HCT116 (cell line): ENCODE results near the gene CALML4. TPM values are rescaled to one million over a fixed set of nuclear protein-coding genes. Genes with fewer than 3 reads are reported as not detected.

Source experiments
- ATAC-seq: fragments of 200-7000 bp; cut with Tn5 transposase; 2 replicates; pipeline ENCODE4 v1.9.1; 2020; ENCODE audit warnings: mild to moderate bottlenecking, moderate library complexity
- BruUV-seq: library from RNA; stranded (reverse); fragments of 400-500 nt; replicated peaks from 2 replicates; lab custom pipeline; 2021; lab: Mats Ljungman, UMichigan
- CTCF ChIA-PET: fragments of 300-600 bp; sonication (Branson Sonifier 250); formaldehyde crosslinking; loops from one replicate; lab custom pipeline; 2021; ENCODE audit warnings: antibody characterized with exemption; lab: Charles Lee
- POLR2A ChIA-PET: fragments of 300-600, 350-600 bp; sonication (Branson Sonifier 250); formaldehyde crosslinking; loops from one replicate; lab custom pipeline; 2021; ENCODE audit warnings: antibody characterized with exemption; lab: Charles Lee
- RAD21 ChIA-PET, 2 experiments: fragments of 300-600 bp; sonication (Branson Sonifier 250); formaldehyde crosslinking; loops; one replicate each; lab custom pipeline; 2023; ENCODE audit warnings: low total read pairs in 2 of 2; ENCODE audit not compliant: uncharacterized antibody in 2 of 2, unreplicated experiment in 2 of 2, low non-redundant PET in 1 of 2; lab: Charles Lee
- DNase-seq: peaks from one replicate; pipeline ENCODE4 v3.0.0-alpha.2; 2010; ENCODE audit warnings: low read depth, low spot score
- H2AFZ ChIP-seq: fragments of 200-600 bp; shearing (Covaris generic), sonication (generic); 2 replicates; pipeline ENCODE4 v1.6.1; 2017; ENCODE audit warnings: low read depth, mixed run types, mixed read lengths, antibody characterized with exemption, low read length; ENCODE audit not compliant: poor library complexity, severe bottlenecking
- H3K27ac ChIP-seq: 2 replicates; pipeline ENCODE4 v1.5.1; 2012; ENCODE audit warnings: low read depth, low read length
- H3K27me3 ChIP-seq: fragments of 200-600 bp; sonication (generic); 2 replicates; pipeline ENCODE4 v1.6.1; 2016; ENCODE audit warnings: mixed run types, low read length, mixed read lengths; ENCODE audit not compliant: insufficient read depth
- H3K36me3 ChIP-seq, 2 experiments: fragments of 200-500 bp in 1 of 2; fragments of 200-600 bp in 1 of 2; sonication (Bioruptor generic) in 1 of 2; sonication (generic) in 1 of 2; 2 replicates each; pipeline versions ENCODE4 v1.5.1 to v1.6.1; 2014 to 2016; ENCODE audit warnings: low read length in 2 of 2, inconsistent platforms in 1 of 2, mixed read lengths in 1 of 2, mixed run types in 1 of 2; ENCODE audit not compliant: insufficient read depth in 2 of 2, control insufficient read depth in 1 of 2
- H3K4me1 ChIP-seq, 2 experiments: fragments of 200-600 bp in 1 of 2; sonication (generic) in 1 of 2; 2 replicates each; pipeline versions ENCODE4 v1.5.1 to v1.6.1; 2012 to 2017; ENCODE audit warnings: low read length in 2 of 2, inconsistent platforms in 1 of 2, mild to moderate bottlenecking in 1 of 2, mixed read lengths in 1 of 2, mixed run types in 1 of 2, moderate library complexity in 1 of 2; ENCODE audit not compliant: insufficient read depth in 2 of 2, control insufficient read depth in 1 of 2
- H3K4me2 ChIP-seq: fragments of 200-600 bp; sonication (generic); 2 replicates; pipeline ENCODE4 v1.6.1; 2017; ENCODE audit warnings: mixed run types, low read length, mixed read lengths
- H3K4me3 ChIP-seq, 2 experiments: fragments of 200-600 bp in 1 of 2; sonication (generic) in 1 of 2; replicated peaks in 1 of 2; 2 replicates each; pipeline ENCODE4 v1.5.1; 2011 to 2016; ENCODE audit warnings: low read length in 2 of 2, control low read depth in 1 of 2, low read depth in 1 of 2, mild to moderate bottlenecking in 1 of 2, mixed read lengths in 1 of 2, mixed run types in 1 of 2
- H3K79me2 ChIP-seq: fragments of 200-600 bp; sonication (generic); 2 replicates; pipeline ENCODE4 v1.6.1; 2017; ENCODE audit warnings: mild to moderate bottlenecking, mixed run types, low read length, moderate library complexity, mixed read lengths; ENCODE audit not compliant: insufficient read depth
- H3K9ac ChIP-seq: fragments of 200-600 bp; sonication (generic); 2 replicates; pipeline ENCODE4 v1.6.1; 2016; ENCODE audit warnings: low read length, mixed read lengths
- H3K9me2 ChIP-seq: fragments of 200-600 bp; sonication (generic), shearing (Covaris generic); 2 replicates; pipeline ENCODE4 v1.6.1; 2017; ENCODE audit warnings: mixed run types, mild to moderate bottlenecking, moderate library complexity; ENCODE audit not compliant: insufficient read depth
- H3K9me3 ChIP-seq, 2 experiments: fragments of 200-500 bp in 1 of 2; fragments of 200-600 bp in 1 of 2; sonication (Bioruptor generic) in 1 of 2; sonication (generic) in 1 of 2; 2 replicates each; pipeline ENCODE4 v1.6.1; 2014 to 2017; ENCODE audit warnings: low read length in 2 of 2, mixed read lengths in 2 of 2, inconsistent platforms in 1 of 2, low read depth in 1 of 2, mild to moderate bottlenecking in 1 of 2, mixed run types in 1 of 2, moderate library complexity in 1 of 2; ENCODE audit not compliant: control insufficient read depth in 1 of 2, insufficient read depth in 1 of 2
- H4K20me1 ChIP-seq: fragments of 200-600 bp; sonication (generic), shearing (Covaris generic); 2 replicates; pipeline ENCODE4 v1.6.1; 2017; ENCODE audit warnings: mixed run types, mild to moderate bottlenecking, moderate library complexity; ENCODE audit not compliant: insufficient read depth
- ATF3 ChIP-seq: IDR thresholded peaks from 2 replicates; pipeline ENCODE4 v1.6.1; 2012
- CBX3 ChIP-seq: IDR thresholded peaks from 2 replicates; pipeline ENCODE4 v1.6.1; 2012; ENCODE audit warnings: low read depth
- CEBPB ChIP-seq: IDR thresholded peaks from 2 replicates; pipeline ENCODE4 v1.6.1; 2012; ENCODE audit warnings: low read depth
- CTCF ChIP-seq, 3 experiments: fragments of 200-600 bp in 1 of 3; sonication (generic) in 1 of 3; IDR thresholded peaks in 2 of 3; conservative IDR thresholded peaks in 1 of 3; 2 replicates each; pipeline ENCODE4 v1.5.1; 2012 to 2017; ENCODE audit warnings: low read depth in 2 of 3, low read length in 2 of 3, antibody characterized with exemption in 1 of 3, borderline replicate concordance in 1 of 3, control low read depth in 1 of 3, mild to moderate bottlenecking in 1 of 3, mixed read lengths in 1 of 3, mixed run types in 1 of 3, moderate library complexity in 1 of 3; ENCODE audit not compliant: insufficient read depth in 1 of 3
- EGR1 ChIP-seq: IDR thresholded peaks from 2 replicates; pipeline ENCODE4 v1.6.1; 2012; ENCODE audit warnings: low read depth
- ELF1 ChIP-seq: IDR thresholded peaks from 2 replicates; pipeline ENCODE4 v1.6.1; 2012; ENCODE audit warnings: low read depth, borderline replicate concordance
- EZH2 ChIP-seq: fragments of 200-600 bp; sonication (generic); IDR thresholded peaks from 2 replicates; pipeline ENCODE4 v1.6.1; 2017; ENCODE audit warnings: antibody characterized with exemption, mixed run types
- MAX ChIP-seq: IDR thresholded peaks from 2 replicates; pipeline ENCODE4 v1.6.1; 2012
- POLR2A ChIP-seq: IDR thresholded peaks from 2 replicates; pipeline ENCODE4 v1.7.0; 2011; ENCODE audit warnings: borderline replicate concordance; ENCODE audit not compliant: insufficient read depth, insufficient read length; ENCODE audit errors: extremely low read depth
- RAD21 ChIP-seq: IDR thresholded peaks from 2 replicates; pipeline ENCODE4 v1.6.1; 2012; ENCODE audit warnings: low read depth, mild to moderate bottlenecking
- REST ChIP-seq: IDR thresholded peaks from 2 replicates; pipeline ENCODE4 v1.6.1; 2012; ENCODE audit warnings: low read depth
- SP1 ChIP-seq: IDR thresholded peaks from 2 replicates; pipeline ENCODE4 v1.6.1; 2012; ENCODE audit warnings: low read depth
- SRF ChIP-seq: IDR thresholded peaks from 2 replicates; pipeline ENCODE4 v1.6.1; 2012; ENCODE audit warnings: low read depth
- TCF7L2 ChIP-seq: IDR thresholded peaks from 2 replicates; pipeline ENCODE4 v1.7.0; 2011; ENCODE audit warnings: borderline replicate concordance, inconsistent platforms; ENCODE audit not compliant: insufficient read depth, insufficient read length; ENCODE audit errors: extremely low read depth
- YY1 ChIP-seq: IDR thresholded peaks from 2 replicates; pipeline ENCODE4 v1.6.1; 2011; ENCODE audit warnings: low read length, low read depth, moderate library complexity, mild to moderate bottlenecking; ENCODE audit not compliant: insufficient replicate concordance; ENCODE audit errors: extremely low read depth
- ZBTB33 ChIP-seq: IDR thresholded peaks from 2 replicates; pipeline ENCODE4 v1.6.1; 2011; ENCODE audit warnings: mild to moderate bottlenecking, low read length, moderate library complexity; ENCODE audit not compliant: insufficient replicate concordance; ENCODE audit errors: extremely low read depth
- intact Hi-C: fragments of 100-400 bp; cut with micrococcal nuclease; formaldehyde crosslinking; loops from 2 replicates; pipeline ENCODE4 v1.10.0; 2022
- total RNA-seq: library from RNA; stranded (reverse); gene quantifications from one replicate; pipeline ENCODE4 v1.2.1, GENCODE V29; 2021; ENCODE audit not compliant: unreplicated experiment

The CALML4 gene
- total RNA-seq, 1 experiment from 2014 or later: 8.5 TPM

- CTCF ChIA-PET: no interaction called here
- no peak overlapping the region for H3K27ac ChIP-seq
These were observed 18.0 kb upstream of the CALML4 start for GRCh38 chr15:68223171-68223570.

More at GRCh38 chr15:68223171-68223570, 18.0 kb upstream of the CALML4 start:
- intact Hi-C loops: no loop called here
- Histone ChIP-seq H3K9me2 (no peaks in the 10 kb centered on the region), H2AFZ (no peak overlapping the region), H3K9ac (no peak overlapping the region), H3K27me3 (no peaks in the 10 kb centered on the region), H3K36me3 (peaks cover 0 to 18% of the 10 kb centered on the region in 2 experiments; a peak in 1 of 4 replicates), H4K20me1 (peaks cover 4% of the 10 kb centered on the region; the same call in 1 of the 2 replicates), H3K79me2 (peaks cover 79% of the 10 kb centered on the region), H3K4me1 (peaks cover 5 to 11% of the 10 kb centered on the region in 2 experiments; a peak in 3 of 4 replicates), H3K9me3 (no peaks in the 10 kb centered on the region), H3K4me2 (no peak overlapping the region), H3K4me3 (no peak overlapping the region)
- ATAC-seq (no peak), DNase-seq (no peak)
- TF ChIP-seq EZH2: no peak
- no peak for TF ChIP-seq MAX
- no peak for TF ChIP-seq CEBPB
- no peak for TF ChIP-seq REST
- no peak for TF ChIP-seq YY1
- TF ChIP-seq ATF3: no peak
- TF ChIP-seq EGR1: no peak
- TF ChIP-seq POLR2A: no peak
- TF ChIP-seq RAD21: no peak
- TF ChIP-seq CTCF (IDR thresholded peaks at IDR 0.05 in 2 of 3, conservative IDR thresholded peaks at IDR 0.05 in 1 of 3; ENCODE audit: borderline replicate concordance in 1 of 3, insufficient read depth in 1 of 3, low read depth in 2 of 3, low read length in 2 of 3): no peak
- no peak for TF ChIP-seq ZBTB33
- TF ChIP-seq TCF7L2: no peak
- no peak for TF ChIP-seq SRF
- no peak for TF ChIP-seq CBX3
- TF ChIP-seq SP1: no peak
- no peak for TF ChIP-seq ELF1
- POLR2A ChIA-PET: interaction anchor here (0.6 kb wide), 1 partner anchor 9 kb away, joined by 3 read pairs; no protein-coding TSS in a partner anchor
- no TSS peak for BruUV-seq
- RAD21 ChIA-PET: no interaction called here
